Keratinocyte (primary cell): ENCODE measurements around the gene XBP1. TPM values are rescaled to one million over a fixed set of nuclear protein-coding genes. Genes with fewer than 3 reads are reported as not detected.

Experiments used
- DNase-seq: peaks from one replicate; pipeline ENCODE4 v3.0.0-alpha.2; 2011; ENCODE audit warnings: low read depth, missing footprints, low spot score
- FAIRE-seq: peaks from 2 replicates; lab custom pipeline; 2011; peaks lifted over from hg19 to GRCh38; lab: Jason Lieb, UNC
- H2AFZ ChIP-seq: 2 replicates; pipeline ENCODE4 v1.6.0; 2012; ENCODE audit warnings: low read length, control low read depth, inconsistent platforms; ENCODE audit not compliant: control insufficient read depth
- H3K27ac ChIP-seq: 2 replicates; pipeline ENCODE4 v1.5.1; 2011; ENCODE audit warnings: low read length; ENCODE audit not compliant: control insufficient read depth, insufficient read depth
- H3K27me3 ChIP-seq: 3 replicates; pipeline ENCODE4 v1.6.0; 2011; ENCODE audit warnings: low read length; ENCODE audit not compliant: control insufficient read depth, insufficient read depth; ENCODE audit errors: extremely low read depth
- H3K36me3 ChIP-seq, 2 experiments: 2 replicates in 1 of 2; 3 replicates in 1 of 2; pipeline ENCODE4 v1.5.1; 2011; ENCODE audit warnings: low read length in 2 of 2, mild to moderate bottlenecking in 1 of 2; ENCODE audit not compliant: control insufficient read depth in 2 of 2, insufficient read depth in 2 of 2; ENCODE audit errors: extremely low read depth in 1 of 2
- H3K4me1 ChIP-seq: 3 replicates; pipeline ENCODE4 v1.5.1; 2011; ENCODE audit warnings: low read length; ENCODE audit not compliant: control insufficient read depth, insufficient read depth; ENCODE audit errors: extremely low read depth
- H3K4me2 ChIP-seq: 3 replicates; pipeline ENCODE4 v1.6.0; 2011; ENCODE audit warnings: low read depth, low read length; ENCODE audit not compliant: control insufficient read depth, insufficient read depth; ENCODE audit errors: extremely low read depth
- H3K4me3 ChIP-seq, 3 experiments: fragments of 200-600 bp in 1 of 3; sonication (generic) in 1 of 3; 2 replicates in 2 of 3; 3 replicates in 1 of 3; pipeline ENCODE4 v1.5.1; 2011 to 2016; ENCODE audit warnings: low read length in 3 of 3, mild to moderate bottlenecking in 3 of 3, control low read depth in 2 of 3, inconsistent platforms in 1 of 3, low read depth in 1 of 3, mixed read lengths in 1 of 3, mixed run types in 1 of 3, moderate library complexity in 1 of 3; ENCODE audit not compliant: control insufficient read depth in 2 of 3, insufficient read depth in 2 of 3; ENCODE audit errors: extremely low read depth in 1 of 3
- H3K79me2 ChIP-seq: 2 replicates; pipeline ENCODE4 v1.6.0; 2012; ENCODE audit warnings: low read length; ENCODE audit not compliant: control insufficient read depth, insufficient read depth
- H3K9ac ChIP-seq: 3 replicates; pipeline ENCODE4 v1.6.0; 2011; ENCODE audit warnings: low read length; ENCODE audit not compliant: control insufficient read depth, insufficient read depth; ENCODE audit errors: extremely low read depth
- H3K9me1 ChIP-seq: 3 replicates; pipeline ENCODE4 v1.6.0; 2011; ENCODE audit warnings: low read length; ENCODE audit not compliant: control insufficient read depth, insufficient read depth; ENCODE audit errors: extremely low read depth
- H3K9me3 ChIP-seq: 2 replicates; pipeline ENCODE4 v1.5.1; 2012; ENCODE audit warnings: low read depth, low read length; ENCODE audit not compliant: control insufficient read depth
- H4K20me1 ChIP-seq: 3 replicates; pipeline ENCODE4 v1.6.0; 2011; ENCODE audit warnings: low read length; ENCODE audit not compliant: control insufficient read depth, insufficient read depth; ENCODE audit errors: extremely low read depth
- EZH2 ChIP-seq: IDR thresholded peaks from one replicate; pipeline ENCODE4 v1.6.1; 2012; ENCODE audit warnings: inconsistent platforms, mild to moderate bottlenecking, low read length, moderate library complexity
- dilution Hi-C: fragments of 300-500 bp; cut with MboI; formaldehyde crosslinking; loops from one replicate; pipeline ENCODE4 v1.7.0; 2020; ENCODE audit warnings: low sequenced_read_pairs; ENCODE audit not compliant: extremely low pct_ligation_motif_present
- polyA plus RNA-seq, 5 experiments: library from polyadenylated mRNA; depleted of rRNA in 3 of 5; stranded (reverse) in 3 of 5; stranded (forward) in 1 of 5; unstranded in 1 of 5; fragments of >200 nt; gene quantifications; 1 replicate in 1 of 5; 2 replicates in 3 of 5; 3 replicates in 1 of 5; pipeline versions ENCODE4 v1.2.1 to v1.2.3, GENCODE V29; 2011 to 2012; ENCODE audit warnings: missing spikeins in 2 of 5, low read depth in 1 of 5, low replicate concordance in 1 of 5
- TF ChIP-seq, protein P1 (sequence below), 3 experiments: IDR thresholded peaks in 1 of 3; conservative IDR thresholded peaks in 1 of 3; optimal IDR thresholded peaks in 1 of 3; 2 replicates in 2 of 3; 3 replicates in 1 of 3; pipeline versions ENCODE3 to v1.5.1; 2011; ENCODE audit warnings: low read length in 3 of 3, mild to moderate bottlenecking in 3 of 3, moderate library complexity in 2 of 3, control low read depth in 1 of 3, inconsistent platforms in 1 of 3; ENCODE audit not compliant: insufficient read depth in 2 of 3; ENCODE audit errors: extremely low read depth in 1 of 3

The XBP1 gene
- polyA plus RNA-seq, 1 donor (not counting 4 experiments of a cell fraction or from before 2014, with no cell fraction given): 88.7 TPM

DNA sequence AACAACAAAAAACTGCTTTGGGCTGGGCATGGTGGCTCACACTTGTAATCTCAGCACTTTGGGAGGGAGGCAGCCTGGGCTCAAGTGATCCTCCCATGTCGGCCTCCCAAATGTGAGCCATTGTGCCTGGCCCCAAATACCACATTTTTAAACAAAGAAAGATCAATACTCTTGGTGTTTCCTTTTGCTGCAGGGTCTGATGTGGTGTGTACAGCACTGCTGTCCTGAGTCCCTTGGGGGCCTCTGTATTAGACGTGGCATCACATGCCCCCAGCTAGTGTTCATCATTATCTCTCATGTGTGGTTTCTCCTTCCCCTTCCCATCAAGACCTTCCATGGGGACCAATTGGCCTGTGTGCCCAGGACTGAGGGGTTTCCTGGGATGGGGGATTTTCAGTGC lies 20.5 kb upstream of the XBP1 start:
- H3K4me1 ChIP-seq: no peaks in the 10 kb centered on the region
- dilution Hi-C loops: no loop called here

DNA sequence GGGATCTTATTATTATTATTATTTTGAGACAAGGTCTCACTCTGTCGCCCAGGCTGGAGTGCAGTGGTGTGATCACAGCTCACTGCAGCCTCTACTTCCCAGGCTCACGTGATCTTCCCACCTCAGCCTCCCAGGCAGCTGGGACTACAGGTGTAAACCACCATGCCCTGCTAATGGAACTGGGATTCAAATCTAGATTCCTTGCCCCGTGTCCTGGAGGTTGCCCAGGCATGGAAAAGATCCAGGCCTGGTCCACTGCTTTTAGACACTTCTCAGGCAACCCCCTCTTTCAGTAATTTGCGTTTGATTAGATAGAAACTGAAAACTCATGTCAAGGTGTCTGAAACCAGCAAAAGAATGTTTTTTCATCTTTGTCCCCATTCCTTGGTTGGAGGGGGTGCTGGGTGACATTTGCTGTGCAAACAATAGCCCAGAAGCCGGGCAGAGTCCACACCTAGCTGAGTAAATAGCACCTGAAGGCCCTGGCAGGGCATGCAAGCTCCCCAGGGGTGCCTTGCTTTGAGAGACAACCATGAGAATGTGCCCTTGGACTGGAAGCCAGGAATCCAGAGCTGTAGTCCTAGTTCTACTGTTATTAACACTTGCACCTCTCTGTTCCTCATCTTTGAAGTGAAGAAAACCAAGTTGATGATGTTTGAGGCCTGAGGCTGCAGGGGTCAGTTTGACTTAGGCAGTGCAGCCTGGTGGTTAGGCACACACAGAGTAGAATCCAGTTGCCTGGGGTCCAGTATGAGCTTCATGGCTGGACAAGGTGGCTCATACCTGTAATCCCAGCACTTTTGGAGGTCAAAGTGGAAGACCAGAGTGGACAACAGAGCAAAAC lies 19.1 kb upstream of the XBP1 start:
- H3K9me3 ChIP-seq: no peaks in the 10 kb centered on the region
- TF ChIP-seq, protein P1, sequence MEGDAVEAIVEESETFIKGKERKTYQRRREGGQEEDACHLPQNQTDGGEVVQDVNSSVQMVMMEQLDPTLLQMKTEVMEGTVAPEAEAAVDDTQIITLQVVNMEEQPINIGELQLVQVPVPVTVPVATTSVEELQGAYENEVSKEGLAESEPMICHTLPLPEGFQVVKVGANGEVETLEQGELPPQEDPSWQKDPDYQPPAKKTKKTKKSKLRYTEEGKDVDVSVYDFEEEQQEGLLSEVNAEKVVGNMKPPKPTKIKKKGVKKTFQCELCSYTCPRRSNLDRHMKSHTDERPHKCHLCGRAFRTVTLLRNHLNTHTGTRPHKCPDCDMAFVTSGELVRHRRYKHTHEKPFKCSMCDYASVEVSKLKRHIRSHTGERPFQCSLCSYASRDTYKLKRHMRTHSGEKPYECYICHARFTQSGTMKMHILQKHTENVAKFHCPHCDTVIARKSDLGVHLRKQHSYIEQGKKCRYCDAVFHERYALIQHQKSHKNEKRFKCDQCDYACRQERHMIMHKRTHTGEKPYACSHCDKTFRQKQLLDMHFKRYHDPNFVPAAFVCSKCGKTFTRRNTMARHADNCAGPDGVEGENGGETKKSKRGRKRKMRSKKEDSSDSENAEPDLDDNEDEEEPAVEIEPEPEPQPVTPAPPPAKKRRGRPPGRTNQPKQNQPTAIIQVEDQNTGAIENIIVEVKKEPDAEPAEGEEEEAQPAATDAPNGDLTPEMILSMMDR (optimal IDR thresholded peaks at IDR 0.05 in 1 of 3, IDR thresholded peaks at IDR 0.05 in 1 of 3, conservative IDR thresholded peaks at IDR 0.05 in 1 of 3; ENCODE audit: extremely low read depth in 1 of 3, insufficient read depth in 2 of 3, low read length in 3 of 3): no peak
- no peak for TF ChIP-seq EZH2
- H3K9ac ChIP-seq: no peak overlapping the region
- FAIRE-seq: no peak
- no peak for DNase-seq
- H3K4me2 ChIP-seq: no peak overlapping the region
- H3K4me1 ChIP-seq: no peaks in the 10 kb centered on the region
- H3K79me2 ChIP-seq: no peaks in the 10 kb centered on the region
- no peak overlapping the region for H3K4me3 ChIP-seq
- no peak overlapping the region for H3K27ac ChIP-seq
- no peaks in the 10 kb centered on the region for H4K20me1 ChIP-seq
- H3K27me3 ChIP-seq: no peaks in the 10 kb centered on the region
- H3K9me1 ChIP-seq: no peaks in the 10 kb centered on the region
- dilution Hi-C loops: no loop called here
- no peak overlapping the region for H2AFZ ChIP-seq
- no peaks in the 10 kb centered on the region for H3K36me3 ChIP-seq

More for the DNA sequence above, 20.5 kb upstream of the XBP1 start:
- no peak for FAIRE-seq
- no peaks in the 10 kb centered on the region for H4K20me1 ChIP-seq
- H3K27me3 ChIP-seq: no peaks in the 10 kb centered on the region
- no peaks in the 10 kb centered on the region for H3K79me2 ChIP-seq
- H2AFZ ChIP-seq: no peak overlapping the region
- no peak overlapping the region for H3K4me2 ChIP-seq
- no peaks in the 10 kb centered on the region for H3K36me3 ChIP-seq
- H3K9me1 ChIP-seq: no peaks in the 10 kb centered on the region
- DNase-seq: no peak
- H3K9me3 ChIP-seq: no peaks in the 10 kb centered on the region
- H3K27ac ChIP-seq: no peak overlapping the region
- no peak for TF ChIP-seq EZH2
- TF ChIP-seq, protein P1 (optimal IDR thresholded peaks at IDR 0.05 in 1 of 3, IDR thresholded peaks at IDR 0.05 in 1 of 3, conservative IDR thresholded peaks at IDR 0.05 in 1 of 3; ENCODE audit: extremely low read depth in 1 of 3, insufficient read depth in 2 of 3, low read length in 3 of 3): no peak
- no peak overlapping the region for H3K4me3 ChIP-seq
- no peak overlapping the region for H3K9ac ChIP-seq
